Effector memory CD4-positive, alpha-beta T cell (primary cell): ENCODE data around the gene UBXN1.
"Not testable (repeated sequence)": the region's sequence is repeated elsewhere in the genome, so short reads cannot be mapped to it uniquely, and the experiment has no call there.

ENCODE experiments used
- DNase-seq, 3 donors: peaks; one replicate each; pipeline ENCODE4 v3.0.0-alpha.2; 2020
- H3K27ac ChIP-seq: 2 replicates; pipeline ENCODE4 v1.7.0; 2013; ENCODE audit warnings: mild to moderate bottlenecking, low read length, moderate library complexity; ENCODE audit not compliant: insufficient read depth, poor library complexity, severe bottlenecking
- H3K27me3 ChIP-seq: replicated peaks from 2 replicates; pipeline ENCODE4 v1.7.0; 2013; ENCODE audit warnings: mild to moderate bottlenecking, low read length; ENCODE audit not compliant: insufficient read depth, control insufficient read depth, poor library complexity, severe bottlenecking
- H3K36me3 ChIP-seq: 2 replicates; pipeline ENCODE4 v1.7.0; 2013; ENCODE audit warnings: mild to moderate bottlenecking, low read length, moderate library complexity; ENCODE audit not compliant: control insufficient read depth, insufficient read depth
- H3K4me1 ChIP-seq: 2 replicates; pipeline ENCODE4 v1.7.0; 2013; ENCODE audit warnings: low read length, mild to moderate bottlenecking; ENCODE audit not compliant: control insufficient read depth, insufficient read depth, poor library complexity, severe bottlenecking
- H3K4me3 ChIP-seq: 2 replicates; pipeline ENCODE4 v1.7.0; 2013; ENCODE audit warnings: low read length, low read depth, mild to moderate bottlenecking; ENCODE audit not compliant: insufficient read depth, poor library complexity, severe bottlenecking
- H3K9me3 ChIP-seq: 2 replicates; pipeline ENCODE4 v1.7.0; 2013; ENCODE audit warnings: mild to moderate bottlenecking, low read length, moderate library complexity; ENCODE audit not compliant: control insufficient read depth

Gene UBXN1

DNA sequence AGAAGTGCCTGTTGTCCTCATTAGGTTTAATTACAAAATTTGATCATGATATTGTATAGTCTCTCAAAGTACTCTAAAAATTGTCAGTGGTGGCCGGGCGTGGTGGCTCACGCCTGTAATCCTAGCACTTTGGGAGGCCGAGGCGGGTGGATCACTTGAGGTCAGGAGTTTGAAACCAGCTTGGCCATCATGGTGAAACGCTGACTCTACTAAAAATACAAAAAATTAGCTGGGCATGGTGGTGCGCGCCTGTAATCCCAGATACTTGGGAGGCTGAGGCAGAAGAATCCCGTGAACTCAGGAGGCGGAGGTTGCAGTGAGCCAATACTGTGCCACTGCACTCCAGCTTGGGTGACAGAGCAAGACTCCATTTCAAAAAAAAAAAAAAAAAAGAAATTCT is 3.5 kb downstream of the UBXN1 start:
- not testable (repeated sequence) for H3K4me3 ChIP-seq, H3K27me3 ChIP-seq, H3K36me3 ChIP-seq, H3K9me3 ChIP-seq, DNase-seq, H3K27ac ChIP-seq
- peaks cover 21% of the 10 kb centered on the region for H3K4me1 ChIP-seq

DNA sequence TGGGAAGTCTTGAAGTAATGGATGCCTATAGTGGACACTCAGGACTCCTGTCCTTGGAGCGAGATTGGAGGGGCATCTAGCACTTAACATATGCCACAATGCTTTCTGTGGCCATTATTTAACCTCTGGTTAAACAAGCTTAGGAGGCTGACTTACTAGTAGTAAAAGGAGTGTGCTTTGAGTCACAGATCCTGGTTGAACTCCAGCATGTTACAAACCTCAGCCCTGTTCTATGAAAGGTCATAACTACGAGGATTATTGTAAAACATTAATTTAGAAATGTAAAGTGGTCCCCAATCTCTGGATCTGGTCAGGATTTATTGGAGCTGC is 5.7 kb downstream of the UBXN1 start:
- no peak overlapping the region for H3K4me3 ChIP-seq
- no peaks in the 10 kb centered on the region for H3K9me3 ChIP-seq
- H3K4me1 ChIP-seq = peaks cover 16% of the 10 kb centered on the region
- peaks cover 8% of the 10 kb centered on the region for H3K36me3 ChIP-seq
- H3K27ac ChIP-seq = peak overlapping the region; percentile 5
- DNase-seq = no peak
- H3K27me3 ChIP-seq = no peaks in the 10 kb centered on the region

DNA sequence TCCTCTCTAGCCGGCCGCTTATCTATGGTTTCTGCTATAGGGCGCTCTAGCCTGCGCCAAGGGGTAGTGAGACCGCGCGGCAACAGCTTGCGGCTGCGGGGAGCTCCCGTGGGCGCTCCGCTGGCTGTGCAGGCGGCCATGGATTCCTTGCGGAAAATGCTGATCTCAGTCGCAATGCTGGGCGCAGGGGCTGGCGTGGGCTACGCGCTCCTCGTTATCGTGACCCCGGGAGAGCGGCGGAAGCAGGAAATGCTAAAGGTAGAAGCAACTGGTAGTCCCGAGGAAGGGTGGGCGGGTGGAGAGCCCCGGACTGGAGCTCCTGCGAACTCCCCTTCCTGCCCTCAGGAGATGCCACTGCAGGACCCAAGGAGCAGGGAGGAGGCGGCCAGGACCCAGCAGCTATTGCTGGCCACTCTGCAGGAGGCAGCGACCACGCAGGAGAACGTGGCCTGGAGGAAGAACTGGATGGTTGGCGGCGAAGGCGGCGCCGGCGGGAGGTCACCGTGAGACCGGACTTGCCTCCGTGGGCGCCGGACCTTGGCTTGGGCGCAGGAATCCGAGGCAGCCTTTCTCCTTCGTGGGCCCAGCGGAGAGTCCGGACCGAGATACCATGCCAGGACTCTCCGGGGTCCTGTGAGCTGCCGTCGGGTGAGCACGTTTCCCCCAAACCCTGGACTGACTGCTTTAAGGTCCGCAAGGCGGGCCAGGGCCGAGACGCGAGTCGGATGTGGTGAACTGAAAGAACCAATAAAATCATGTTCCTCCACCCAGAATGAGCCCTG is 7.1 kb downstream of the UBXN1 start, which contains the start of the genes LBHD1 and UQCC3:
TSS of gene LBHD1 (minus strand) at position 660 of the 782 bp plus-strand sequence. CDS start 2,236 bp downstream, outside the sequence.
TSS of gene UQCC3 (plus strand) at position 66 of the 782 bp plus-strand sequence. CDS start at position 139, 73 bp downstream.
- peaks cover 22% of the 10 kb centered on the region for H3K4me1 ChIP-seq
- no peaks in the 10 kb centered on the region for H3K27me3 ChIP-seq
- DNase-seq = peak; percentile 49 to 57 (median 52)
- H3K4me3 ChIP-seq = peak within 1 kb of the TSS; percentile 82
- H3K36me3 ChIP-seq = peaks cover 10% of the 10 kb centered on the region
- peak within 1 kb of the TSS; percentile 67 for H3K27ac ChIP-seq
- H3K9me3 ChIP-seq = no peaks in the 10 kb centered on the region

DNA sequence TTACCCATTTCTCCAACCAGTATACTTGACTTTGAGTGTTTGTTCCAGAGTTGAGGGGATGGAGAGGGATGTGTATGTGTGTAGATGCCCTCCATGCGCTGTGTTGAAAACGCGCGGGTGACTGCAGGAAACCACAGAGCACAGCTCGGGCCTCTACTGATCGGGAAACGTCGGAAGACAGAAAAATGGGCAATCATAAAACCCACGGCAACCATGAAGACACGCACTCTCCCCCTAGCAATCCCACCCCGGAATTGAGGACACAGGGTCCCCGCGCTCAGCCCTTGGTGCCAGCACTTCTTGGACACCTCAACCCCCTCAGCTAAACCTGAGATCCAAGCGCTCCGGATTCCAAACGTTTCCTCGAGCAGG is 7.7 kb downstream of the UBXN1 start:
- H3K36me3 ChIP-seq = peaks cover 14% of the 10 kb centered on the region

DNA sequence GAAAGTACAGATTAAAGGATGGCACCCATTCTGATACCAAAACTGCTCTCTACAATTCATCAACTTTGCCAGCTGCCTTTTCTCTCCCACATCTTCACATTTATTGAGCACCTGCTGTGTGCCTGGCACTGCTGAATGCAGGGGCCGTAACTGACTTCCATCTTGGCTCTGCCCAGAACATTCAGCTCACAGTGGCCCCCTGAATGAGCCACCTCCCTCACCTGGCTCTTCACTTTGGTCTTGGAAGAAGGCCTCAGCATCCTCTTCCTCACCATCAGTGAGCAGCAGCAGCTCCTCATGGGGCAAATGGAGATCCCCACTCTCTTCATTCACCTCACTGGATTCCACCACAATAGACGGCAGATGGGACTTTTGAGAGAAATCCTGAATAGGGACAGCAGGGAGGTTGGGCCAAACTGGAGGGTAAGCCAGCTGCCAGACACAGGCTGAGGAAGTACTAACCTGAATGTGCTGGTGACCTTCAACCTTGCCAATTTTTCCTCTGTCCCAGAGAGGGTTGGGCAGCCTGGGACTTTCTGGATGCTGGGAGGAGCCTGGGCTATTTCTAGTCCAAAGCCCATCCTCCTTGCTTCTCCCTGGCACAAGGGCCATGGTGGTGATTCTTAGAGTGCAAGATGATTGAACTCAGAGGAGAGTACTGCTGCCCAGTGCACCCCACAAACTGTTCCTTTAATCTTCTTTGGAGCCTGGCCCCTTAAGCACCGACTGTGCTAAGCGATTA is 9.3 kb downstream of the UBXN1 start:
- Histone ChIP-seq H3K4me3 (no peak overlapping the region), H3K4me1 (peaks cover 31% of the 10 kb centered on the region), H3K27ac (peak overlapping the region; percentile 25), H3K27me3 (no peaks in the 10 kb centered on the region), H3K36me3 (peaks cover 13% of the 10 kb centered on the region), H3K9me3 (no peaks in the 10 kb centered on the region)
- no peak for DNase-seq

More for the DNA sequence above, 7.7 kb downstream of the UBXN1 start:
- no peak for DNase-seq
- peaks cover 28% of the 10 kb centered on the region for H3K4me1 ChIP-seq
- H3K27me3 ChIP-seq = no peaks in the 10 kb centered on the region
- H3K27ac ChIP-seq = peak overlapping the region; percentile 67
- H3K4me3 ChIP-seq = peak overlapping the region; percentile 82
- H3K9me3 ChIP-seq = no peaks in the 10 kb centered on the region

DNA sequence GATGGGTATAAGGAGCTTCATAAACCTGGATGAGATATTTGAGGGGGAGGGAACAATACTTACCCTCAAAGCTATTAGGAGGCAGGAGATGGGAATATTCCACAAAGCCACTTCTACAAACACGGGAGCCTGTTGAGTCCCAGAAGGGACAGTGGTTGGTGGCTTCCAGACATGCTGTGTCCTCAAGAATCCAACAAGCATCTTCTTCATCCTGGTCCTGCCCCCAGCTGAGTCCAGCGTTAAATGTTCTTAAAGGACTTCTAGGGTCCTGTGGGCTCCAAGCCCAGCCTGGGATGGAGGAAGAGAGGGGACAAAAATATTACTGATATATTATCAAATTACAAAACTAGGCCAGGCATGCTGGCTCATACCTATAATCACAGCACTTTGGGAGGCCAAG is 11.4 kb downstream of the UBXN1 start:
- DNase-seq = no peak
- Histone ChIP-seq H3K4me1 (peaks cover 22% of the 10 kb centered on the region), H3K27me3 (no peaks in the 10 kb centered on the region), H3K27ac (no peak overlapping the region), H3K36me3 (peaks cover 19% of the 10 kb centered on the region), H3K9me3 (no peaks in the 10 kb centered on the region), H3K4me3 (no peak overlapping the region)

DNA sequence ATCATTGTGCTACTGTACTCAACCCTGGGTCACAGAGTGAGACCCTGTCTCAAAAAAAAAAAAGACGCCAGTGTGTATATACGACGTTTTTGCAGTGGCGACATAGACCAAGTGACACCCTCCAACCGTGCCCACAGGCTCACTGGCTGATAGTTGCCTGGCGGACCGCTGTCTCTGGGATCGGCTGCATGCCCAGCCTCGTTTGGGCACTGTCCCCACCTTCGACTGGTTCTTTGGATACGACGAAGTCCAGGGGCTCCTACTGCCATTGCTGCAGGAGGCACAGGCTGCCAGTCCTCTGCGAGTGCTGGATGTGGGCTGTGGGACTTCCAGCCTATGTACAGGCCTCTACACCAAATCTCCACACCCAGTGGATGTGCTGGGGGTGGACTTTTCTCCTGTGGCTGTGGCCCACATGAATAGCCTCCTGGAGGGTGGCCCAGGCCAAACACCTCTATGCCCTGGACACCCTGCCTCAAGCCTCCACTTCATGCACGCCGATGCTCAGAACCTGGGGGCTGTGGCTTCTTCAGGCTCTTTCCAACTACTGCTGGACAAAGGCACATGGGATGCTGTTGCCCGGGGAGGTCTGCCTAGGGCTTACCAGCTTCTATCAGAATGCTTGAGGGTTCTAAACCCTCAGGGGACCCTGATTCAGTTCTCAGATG is 12.5 kb downstream of the UBXN1 start:
- Histone ChIP-seq H3K4me3 (peak overlapping the region; percentile 75), H3K27me3 (no peaks in the 10 kb centered on the region), H3K4me1 (peaks cover 20% of the 10 kb centered on the region), H3K36me3 (peaks cover 22% of the 10 kb centered on the region), H3K27ac (peak overlapping the region; percentile 68), H3K9me3 (no peaks in the 10 kb centered on the region)
- no peak for DNase-seq

DNA sequence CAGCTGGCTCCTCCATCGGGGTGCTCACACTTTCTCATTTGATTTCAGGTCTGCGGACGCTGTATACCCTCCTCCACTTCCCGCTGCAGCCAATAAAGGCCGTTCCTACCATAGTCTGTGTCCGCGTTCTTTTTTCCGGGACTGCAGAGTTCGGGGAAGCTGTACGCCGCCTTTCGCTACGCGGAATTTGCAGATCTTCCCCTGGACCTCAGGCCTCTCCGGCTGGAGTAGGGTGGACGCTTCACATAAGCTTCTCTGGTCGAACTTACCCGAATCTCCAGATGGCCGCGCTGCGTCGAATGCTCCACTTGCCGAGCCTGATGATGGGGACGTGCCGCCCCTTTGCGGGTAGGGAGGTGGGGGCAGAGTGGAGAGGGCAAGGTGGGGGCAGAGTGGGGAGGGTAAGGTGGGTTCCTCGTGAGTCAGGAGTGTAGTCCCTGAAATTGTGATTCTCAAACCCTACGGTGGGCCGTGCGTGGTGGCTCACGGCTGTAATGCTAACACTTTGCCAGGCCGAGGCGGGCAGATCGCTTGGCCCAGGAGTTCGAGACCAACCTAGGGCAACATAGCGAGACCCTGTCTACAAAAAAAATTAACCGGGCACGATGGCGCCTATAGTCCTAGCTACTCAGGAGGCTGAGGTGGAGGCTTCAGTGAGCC is 13.1 kb downstream of the UBXN1 start:
- peaks cover 22% of the 10 kb centered on the region for H3K36me3 ChIP-seq
- H3K9me3 ChIP-seq = no peaks in the 10 kb centered on the region
- peaks cover 20% of the 10 kb centered on the region for H3K4me1 ChIP-seq
- DNase-seq = peak; percentile 39 to 58 (median 51)
- peak overlapping the region; percentile 75 for H3K4me3 ChIP-seq
- H3K27ac ChIP-seq = peak overlapping the region; percentile 68
- no peaks in the 10 kb centered on the region for H3K27me3 ChIP-seq

DNA sequence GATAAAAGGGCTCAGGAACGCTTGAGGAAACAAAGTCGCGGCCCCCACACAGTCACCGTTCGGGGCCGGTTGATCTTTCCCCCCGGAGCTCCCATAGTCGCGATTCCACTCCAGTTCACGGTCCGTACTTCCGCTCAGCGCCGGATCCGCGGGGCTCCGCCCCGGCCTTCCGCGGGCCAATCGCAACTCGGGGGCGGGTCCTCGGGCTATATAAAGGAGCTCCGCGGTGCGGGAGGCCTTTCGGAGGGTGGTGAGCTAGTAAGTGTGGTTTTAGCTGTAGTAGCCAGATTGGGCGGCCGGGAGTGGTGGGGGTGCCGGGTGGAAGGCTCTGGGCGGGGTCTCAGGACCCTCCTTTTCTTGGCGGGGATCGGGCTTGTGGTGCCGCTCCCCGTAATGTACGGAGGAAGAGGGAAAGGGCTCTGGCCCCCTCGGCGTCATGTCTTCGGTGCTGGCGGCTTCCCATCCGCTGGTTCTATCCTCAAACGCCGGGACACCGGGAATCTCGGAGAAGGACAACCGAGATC is 13.7 kb downstream of the UBXN1 start, which contains the start of the genes C11orf98 and CSKMT:
TSS of gene C11orf98 (minus strand) at position 136 of the 524 bp plus-strand sequence. CDS start at position 95, 41 bp downstream.
TSS of gene CSKMT (plus strand) at position 238 of the 524 bp plus-strand sequence. CDS start 568 bp downstream, outside the sequence.
- Histone ChIP-seq H3K27me3 (no peaks in the 10 kb centered on the region), H3K9me3 (no peaks in the 10 kb centered on the region), H3K4me1 (peaks cover 20% of the 10 kb centered on the region), H3K27ac (peak within 1 kb of the TSS; percentile 68), H3K36me3 (peaks cover 22% of the 10 kb centered on the region), H3K4me3 (peak within 1 kb of the TSS; percentile 75)
- DNase-seq = peak; percentile 91 to 93 (median 91)
